GM21360 (cell line): ENCODE data around the gene NFKB2.

Source experiments
- ATAC-seq: cut with Tn5 transposase; IDR thresholded peaks from one replicate; pipeline ENCODE4 v1.9.1; 2021; ENCODE audit warnings: mild to moderate bottlenecking, moderate library complexity; ENCODE audit not compliant: unreplicated experiment

The NFKB2 gene

GRCh38 chr10:102420714-102421506, 25.4 kb downstream of the NFKB2 start, which contains the start of gene FBXL15:
Gene FBXL15 (plus strand): TSS chr10:102420836. CDS start chr10:102421130, 294 bp downstream.
- ATAC-seq = peak; percentile 51

GRCh38 chr10:102421507-102421756, 25.9 kb downstream of the NFKB2 start:
- ATAC-seq = no peak

DNA sequence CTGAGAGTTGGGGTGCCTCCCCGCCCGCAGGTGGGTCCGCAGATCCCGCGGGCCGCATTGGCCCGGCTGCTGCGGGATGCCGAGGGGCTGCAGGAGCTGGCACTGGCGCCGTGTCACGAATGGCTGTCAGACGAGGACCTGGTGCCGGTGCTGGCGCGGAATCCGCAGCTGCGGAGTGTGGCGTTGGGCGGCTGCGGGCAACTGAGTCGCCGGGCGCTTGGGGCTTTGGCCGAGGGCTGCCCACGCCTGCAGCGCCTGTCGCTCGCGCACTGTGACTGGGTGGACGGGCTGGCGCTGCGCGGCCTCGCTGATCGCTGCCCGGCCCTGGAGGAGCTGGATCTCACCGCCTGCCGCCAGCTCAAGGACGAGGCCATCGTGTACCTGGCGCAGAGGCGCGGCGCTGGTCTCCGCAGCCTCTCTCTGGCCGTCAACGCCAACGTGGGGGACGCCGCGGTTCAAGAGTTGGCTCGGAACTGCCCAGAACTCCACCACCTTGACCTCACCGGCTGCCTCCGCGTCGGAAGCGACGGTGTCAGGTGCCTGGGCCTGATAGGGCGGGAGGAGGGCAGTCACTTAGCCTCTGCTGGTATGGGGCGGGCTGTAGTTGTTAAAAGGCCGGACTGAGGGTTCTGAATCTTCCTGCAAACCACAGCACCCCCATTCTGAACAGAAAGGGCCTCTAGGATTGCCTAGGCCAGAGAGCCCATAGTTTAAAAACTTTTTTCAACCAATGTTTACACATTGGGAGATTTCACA, 26.4 kb downstream of the NFKB2 start:
- ATAC-seq = no peak

DNA sequence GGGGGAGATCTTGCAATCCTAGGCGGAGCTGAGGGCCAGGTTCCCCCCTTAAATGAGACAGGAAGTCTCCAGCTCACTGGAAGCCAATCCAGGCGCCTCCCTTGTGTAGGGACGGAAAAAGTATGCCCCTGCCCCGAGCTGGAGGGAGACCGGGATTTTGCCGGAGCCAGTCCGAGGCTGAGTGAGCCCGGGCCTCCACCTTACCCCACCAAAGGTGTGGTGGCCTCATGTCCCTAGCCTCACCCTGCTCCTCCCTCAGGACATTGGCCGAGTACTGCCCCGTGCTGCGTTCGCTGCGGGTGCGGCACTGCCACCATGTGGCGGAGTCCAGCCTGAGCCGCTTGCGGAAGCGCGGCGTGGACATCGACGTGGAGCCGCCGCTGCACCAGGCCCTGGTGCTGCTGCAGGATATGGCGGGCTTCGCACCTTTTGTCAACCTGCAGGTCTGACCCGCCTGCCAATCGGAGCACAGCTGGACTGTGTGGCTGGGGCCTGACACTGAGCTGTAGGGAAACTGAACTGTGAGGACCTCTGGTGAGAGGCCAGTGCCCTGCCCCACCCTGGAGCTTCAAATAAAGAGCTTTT, 27.1 kb downstream of the NFKB2 start:
- ATAC-seq = peak; percentile 31

DNA sequence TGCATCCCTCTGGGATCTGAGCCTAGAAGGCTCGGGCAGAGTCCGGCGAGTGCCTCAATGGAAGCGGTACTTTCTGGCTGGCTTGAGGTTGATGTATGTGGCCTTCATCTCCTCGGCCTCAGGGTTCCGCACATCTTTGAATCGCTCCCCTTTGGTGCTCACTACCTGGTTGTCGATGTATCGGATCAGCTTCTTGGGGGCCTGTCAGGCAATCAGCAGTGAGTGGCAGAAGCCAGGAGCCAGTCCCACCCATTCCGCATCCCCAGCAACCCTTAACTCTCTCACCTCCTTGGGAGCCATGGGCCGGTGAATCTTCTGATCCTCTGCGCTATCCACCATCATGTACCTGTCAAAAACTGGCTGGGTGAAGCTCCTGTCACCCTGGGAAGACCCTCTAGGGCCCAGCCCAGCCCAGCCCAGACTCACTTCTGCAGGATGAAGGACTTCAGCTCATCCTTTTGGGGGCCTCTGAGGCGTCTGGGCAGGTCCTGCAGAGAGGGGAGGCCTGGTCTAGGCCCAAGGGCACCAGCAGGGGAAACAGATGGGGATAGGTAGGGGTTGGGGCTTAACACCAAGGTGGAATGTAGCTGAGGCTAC, 28.0 kb downstream of the NFKB2 start:
- ATAC-seq = no peak

DNA sequence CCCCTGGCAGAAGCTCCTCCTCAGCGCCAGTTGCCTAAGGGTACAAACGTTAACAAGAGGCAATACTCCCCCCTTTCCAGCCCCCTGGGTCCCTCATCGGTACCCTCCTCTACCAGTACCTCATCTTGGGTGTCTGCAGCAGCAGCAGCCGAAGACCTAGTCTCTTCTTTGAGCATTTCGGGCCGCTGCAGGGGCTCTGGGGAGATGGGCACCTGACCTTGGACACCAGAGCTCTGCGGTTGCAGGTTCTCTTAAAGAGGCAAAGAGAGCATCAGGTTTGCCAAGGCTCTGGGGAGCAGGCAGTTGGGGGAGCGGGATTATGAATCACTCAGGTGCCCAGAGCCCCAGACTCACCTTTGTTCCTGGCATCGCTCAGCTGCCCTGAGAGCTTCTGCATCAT, 28.6 kb downstream of the NFKB2 start:
- no peak for ATAC-seq

DNA sequence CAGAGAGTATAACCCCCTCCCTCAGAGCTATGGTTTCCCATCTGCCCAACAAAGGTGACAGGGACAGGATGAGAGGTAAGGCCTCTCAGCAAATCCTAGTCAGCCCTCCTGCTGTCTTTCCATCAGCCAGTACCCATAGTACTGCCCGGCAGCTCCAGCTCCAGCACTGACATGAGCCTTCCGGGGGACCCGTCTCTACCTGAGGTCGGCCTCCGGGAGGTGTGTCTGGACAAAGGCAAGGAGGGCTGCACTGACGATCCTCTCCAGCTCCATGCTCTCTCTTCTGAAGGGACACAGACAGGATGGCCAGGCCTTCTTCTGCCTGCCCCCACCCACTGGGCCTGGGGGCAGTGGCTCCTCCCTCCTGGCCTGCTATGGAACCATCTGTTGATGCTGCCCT, 29.4 kb downstream of the NFKB2 start:
- no peak for ATAC-seq

DNA sequence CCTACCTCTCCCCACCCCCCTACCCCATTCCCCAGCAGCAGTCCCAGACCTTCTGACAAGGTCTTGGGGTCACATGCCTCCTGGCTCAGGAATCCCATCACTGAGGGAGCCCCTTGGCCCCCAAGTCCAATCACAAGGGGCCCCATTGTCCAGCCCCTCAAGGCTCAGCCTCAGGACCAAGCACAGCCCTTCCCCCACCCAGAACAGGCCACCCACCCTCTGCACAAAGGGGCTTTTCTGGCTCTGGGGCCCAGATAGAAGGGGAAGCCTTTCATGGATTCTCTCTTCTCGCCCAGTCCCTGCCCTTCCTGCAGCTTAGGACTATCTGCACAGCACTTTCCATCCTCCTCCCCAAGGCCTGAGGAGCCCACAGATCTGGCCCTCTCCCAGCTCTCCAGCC, 29.9 kb downstream of the NFKB2 start:
- ATAC-seq = no peak

DNA sequence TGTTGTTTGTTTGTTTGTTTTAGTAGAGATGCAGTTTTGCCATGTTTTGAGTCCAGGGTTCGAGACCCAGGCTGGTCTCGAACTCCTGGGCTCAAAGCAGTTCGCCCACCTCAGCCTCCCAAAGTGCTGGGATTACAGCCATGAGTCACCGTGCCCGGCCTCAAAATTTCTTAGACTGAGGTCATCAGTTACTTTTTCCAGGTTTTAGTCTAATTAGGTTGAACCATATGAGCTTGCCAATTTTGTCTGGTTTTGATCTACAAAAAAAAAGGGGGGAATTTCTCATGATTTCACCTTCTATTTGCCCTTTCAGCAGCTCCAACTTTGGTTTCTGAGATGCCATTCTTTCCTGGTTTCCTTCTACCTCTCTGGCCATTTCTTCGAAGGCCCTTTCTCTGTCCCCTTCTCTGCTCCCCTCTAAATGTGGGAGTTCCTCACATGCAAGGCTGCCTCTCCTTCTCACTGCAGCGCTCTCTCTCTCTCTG, 31.3 kb downstream of the NFKB2 start:
- no peak for ATAC-seq

DNA sequence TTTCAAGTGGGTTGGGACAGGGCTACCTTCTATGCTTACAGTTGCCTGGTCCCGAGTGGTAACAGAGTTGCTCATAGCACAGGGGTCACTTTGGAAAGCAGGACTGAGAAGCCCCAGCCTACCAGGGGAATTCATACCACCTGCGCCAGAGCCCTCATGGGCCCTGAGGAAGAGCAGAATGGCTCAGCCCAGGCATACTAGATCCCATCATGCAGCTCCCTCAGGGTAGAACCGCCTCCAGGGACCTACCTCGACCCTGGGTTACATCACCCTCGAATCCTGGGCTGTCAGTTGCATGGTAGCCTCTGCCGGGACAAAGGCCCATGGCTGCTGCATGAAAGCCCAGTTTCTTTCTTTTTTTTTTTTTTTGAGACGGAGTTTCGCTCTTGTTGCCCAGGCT, 34.0 kb downstream of the NFKB2 start:
- ATAC-seq = no peak

DNA sequence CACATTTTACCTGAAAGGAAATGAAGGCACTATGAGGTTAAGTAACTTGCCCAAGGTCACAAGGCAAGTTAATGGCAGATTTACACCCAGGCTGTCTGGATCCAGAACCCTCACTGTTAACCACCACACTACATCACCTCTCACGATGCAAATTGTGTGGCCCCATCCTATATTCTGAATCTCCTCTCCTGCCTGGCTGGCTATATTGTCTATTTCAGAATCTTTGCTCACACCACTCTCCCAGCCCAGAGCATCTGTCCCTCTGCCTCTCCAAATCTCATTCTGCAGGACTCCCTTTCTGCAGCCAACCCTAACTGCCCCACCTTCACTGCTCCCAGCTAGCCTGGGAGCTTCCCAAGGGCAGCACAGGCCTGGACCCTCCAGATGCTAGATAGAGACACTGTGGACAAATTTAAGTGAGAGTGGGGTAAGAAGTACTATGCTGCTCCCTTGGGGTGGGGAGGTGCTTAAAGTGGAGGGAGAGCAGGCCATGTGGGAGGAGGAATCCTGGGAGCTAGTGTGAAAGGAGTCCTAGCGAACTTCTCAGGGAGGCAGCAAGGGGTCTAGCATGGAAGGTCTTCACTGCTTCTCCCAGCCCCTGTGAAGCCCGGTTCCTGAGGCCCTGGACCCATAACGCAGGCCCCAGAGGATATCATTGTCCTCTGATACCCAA, 36.1 kb downstream of the NFKB2 start:
- no peak for ATAC-seq

GRCh38 chr10:102432162-102432950, 36.9 kb downstream of the NFKB2 start, which contains the start of gene CUEDC2:
Gene CUEDC2 (minus strand): TSS chr10:102432574. CDS start chr10:102425188, 7,386 bp downstream.
- ATAC-seq = peak; percentile 80

DNA sequence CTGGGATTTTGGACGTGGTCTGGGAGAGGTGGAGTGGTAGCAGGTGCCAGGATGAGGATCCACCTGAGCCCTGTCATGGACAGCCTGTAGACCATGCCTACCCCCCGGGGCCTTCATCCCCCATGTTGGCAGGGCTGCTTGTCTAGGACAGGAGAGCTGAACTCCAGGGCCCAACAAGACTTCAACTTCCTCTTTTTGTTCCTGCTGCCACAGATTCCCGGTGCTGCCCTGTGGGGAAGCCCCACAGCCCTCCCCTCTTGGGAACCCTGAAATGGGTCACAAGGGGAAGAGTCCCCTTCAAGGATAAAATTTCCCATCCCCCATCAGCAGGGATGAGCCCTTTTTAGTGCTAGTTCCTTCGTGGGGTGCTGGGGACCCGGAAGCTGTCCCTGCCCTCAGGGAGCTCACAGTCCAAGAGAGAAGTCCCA, 38.1 kb downstream of the NFKB2 start:
- ATAC-seq = no peak

DNA sequence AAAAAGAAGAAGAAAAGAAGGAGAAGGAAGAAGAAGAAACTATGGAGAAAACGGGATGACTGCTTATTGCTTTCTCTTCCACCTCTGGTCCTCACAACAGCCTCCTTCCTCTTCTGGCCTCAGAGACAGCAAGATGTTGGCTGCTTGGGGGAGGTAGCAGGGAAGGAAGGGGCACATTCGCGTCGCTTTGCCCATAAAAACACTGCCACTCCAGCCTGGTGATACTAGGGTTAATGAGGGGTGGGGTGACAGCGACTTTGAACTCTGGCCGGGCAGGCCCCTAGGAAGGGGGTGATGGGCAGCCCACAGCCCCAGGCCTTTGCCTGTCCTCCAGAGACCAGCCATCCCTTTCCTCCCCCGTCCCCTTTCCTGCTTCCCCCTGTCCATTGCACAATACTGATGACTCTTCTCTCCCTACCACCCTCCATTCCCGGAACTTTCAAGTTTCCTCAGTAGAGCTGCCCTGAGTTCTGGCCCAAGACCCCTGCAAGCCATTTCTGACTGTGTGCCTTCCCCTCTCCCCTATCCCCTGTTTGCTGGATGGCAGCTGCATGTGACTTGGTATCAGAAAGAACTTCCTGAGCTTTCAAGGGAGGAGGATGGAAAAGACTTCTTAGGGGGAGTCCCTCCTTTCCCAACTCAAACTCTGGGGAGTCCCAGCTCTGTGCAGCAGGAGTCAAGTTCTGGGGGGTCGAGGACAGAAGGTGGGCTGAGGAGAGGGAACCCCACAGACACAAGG, 39.1 kb downstream of the NFKB2 start:
- no peak for ATAC-seq

- no peak for ATAC-seq
These were observed 39.6 kb downstream of the NFKB2 start for GRCh38 chr10:102435133-102435497.

- ATAC-seq = no peak
These were observed 40.2 kb downstream of the NFKB2 start for GRCh38 chr10:102435529-102436233.

DNA sequence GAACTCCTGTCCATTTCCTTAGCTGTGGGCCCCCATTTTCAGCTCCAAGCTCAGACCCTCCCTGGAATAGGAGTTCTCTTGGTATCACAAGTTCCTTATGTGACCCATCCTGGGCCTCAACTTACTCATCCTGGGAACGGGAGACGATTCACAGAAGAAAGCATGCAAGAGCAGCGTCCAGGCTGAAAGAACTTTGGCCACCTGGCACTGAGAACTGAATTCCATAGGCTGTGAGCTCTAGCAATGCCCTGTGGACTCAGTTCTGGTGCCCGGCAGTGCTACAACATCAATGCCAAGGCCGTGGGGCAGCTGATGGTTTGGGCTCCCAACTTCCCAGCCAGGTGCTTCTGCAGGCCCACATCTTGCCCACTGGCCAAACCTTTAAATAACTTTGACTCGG, 40.8 kb downstream of the NFKB2 start:
- no peak for ATAC-seq

DNA sequence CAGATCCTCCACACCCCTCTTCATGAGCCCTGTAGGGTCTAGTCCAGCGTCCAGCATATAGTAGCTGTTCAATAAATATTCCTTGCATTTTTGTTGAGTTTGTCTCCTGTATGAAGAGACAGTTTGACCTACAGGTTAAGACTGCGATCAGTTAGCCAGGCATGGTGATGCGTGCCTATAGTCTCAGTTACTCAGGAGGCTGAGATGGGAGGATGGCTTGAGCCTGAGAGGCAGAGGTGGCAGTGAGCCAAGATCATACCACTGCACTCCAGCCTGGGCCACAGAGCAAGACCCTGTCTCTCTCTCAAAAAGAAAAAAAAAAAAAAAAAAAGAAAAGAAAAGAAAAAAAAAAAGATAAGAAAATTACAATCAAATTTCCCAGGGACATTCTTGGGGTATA, 42.0 kb downstream of the NFKB2 start:
- no peak for ATAC-seq

- no peak for ATAC-seq
These were observed 42.9 kb downstream of the NFKB2 start for GRCh38 chr10:102438374-102438773.
